ENCODE data around the gene ROBO1. TPM values are rescaled to one million over a fixed set of nuclear protein-coding genes. Genes with fewer than 3 reads are reported as not detected.

The ROBO1 gene
- total RNA-seq, 1 donor, result 69.8 TPM

DNA sequence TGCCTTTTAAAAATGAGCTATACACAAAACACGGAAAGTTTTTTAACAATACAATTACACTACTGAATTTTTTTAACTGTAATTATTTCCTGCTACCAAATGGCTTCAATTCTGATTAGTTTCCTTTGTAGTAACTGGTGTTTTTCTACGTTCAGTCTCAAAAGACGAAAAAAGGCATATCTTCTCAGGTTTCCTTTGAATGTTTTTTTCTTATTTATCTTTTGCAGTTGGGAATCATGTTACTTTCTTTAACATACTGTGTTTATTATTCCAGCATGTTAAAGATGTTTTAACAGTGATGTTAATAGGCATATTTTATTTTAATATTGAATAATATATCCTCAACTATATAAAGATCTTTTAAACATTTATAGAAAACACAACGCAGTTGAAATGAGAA lies 1055.5 kb downstream of the ROBO1 start:
- no peak overlapping the region for H2AFZ ChIP-seq (ENCODE audit: low read length)
- no peak for DNase-seq (ENCODE audit: insufficient read length, low spot score, missing footprints)
- TF ChIP-seq, protein P1, sequence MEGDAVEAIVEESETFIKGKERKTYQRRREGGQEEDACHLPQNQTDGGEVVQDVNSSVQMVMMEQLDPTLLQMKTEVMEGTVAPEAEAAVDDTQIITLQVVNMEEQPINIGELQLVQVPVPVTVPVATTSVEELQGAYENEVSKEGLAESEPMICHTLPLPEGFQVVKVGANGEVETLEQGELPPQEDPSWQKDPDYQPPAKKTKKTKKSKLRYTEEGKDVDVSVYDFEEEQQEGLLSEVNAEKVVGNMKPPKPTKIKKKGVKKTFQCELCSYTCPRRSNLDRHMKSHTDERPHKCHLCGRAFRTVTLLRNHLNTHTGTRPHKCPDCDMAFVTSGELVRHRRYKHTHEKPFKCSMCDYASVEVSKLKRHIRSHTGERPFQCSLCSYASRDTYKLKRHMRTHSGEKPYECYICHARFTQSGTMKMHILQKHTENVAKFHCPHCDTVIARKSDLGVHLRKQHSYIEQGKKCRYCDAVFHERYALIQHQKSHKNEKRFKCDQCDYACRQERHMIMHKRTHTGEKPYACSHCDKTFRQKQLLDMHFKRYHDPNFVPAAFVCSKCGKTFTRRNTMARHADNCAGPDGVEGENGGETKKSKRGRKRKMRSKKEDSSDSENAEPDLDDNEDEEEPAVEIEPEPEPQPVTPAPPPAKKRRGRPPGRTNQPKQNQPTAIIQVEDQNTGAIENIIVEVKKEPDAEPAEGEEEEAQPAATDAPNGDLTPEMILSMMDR (IDR thresholded peaks at IDR 0.05; ENCODE audit: extremely low read depth, low read depth, low read length), result no peak

DNA sequence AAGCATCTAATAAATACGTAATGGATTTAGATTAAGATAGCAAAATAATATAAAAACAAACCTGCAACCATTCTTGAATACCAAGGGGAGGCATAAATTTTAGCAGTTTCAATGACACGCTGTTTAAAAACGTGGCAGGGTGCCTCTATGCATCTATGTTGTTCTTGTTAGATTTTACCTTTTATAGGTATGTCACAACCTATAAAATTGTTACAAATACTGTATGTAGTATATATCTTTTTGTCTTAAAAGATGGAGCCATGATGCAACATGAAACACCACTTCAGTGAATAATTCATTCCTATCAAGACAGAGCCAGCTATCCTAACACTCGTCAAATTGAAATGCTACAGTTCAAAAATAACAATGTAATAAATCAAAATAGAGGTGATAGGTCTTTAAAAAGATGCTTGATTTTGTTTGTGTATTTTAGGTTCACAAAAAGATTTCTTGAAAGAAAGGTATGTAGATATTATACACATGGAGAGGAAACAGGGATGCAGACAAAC lies 1059.2 kb downstream of the ROBO1 start:
- H3K4me1 ChIP-seq (ENCODE audit: insufficient read depth, low read length), result no peaks in the 10 kb centered on the region
- no peak overlapping the region for H3K4me3 ChIP-seq (ENCODE audit: insufficient read depth, low read length)
- H3K27ac ChIP-seq (ENCODE audit: low read depth, low read length), result no peak overlapping the region
- no peak overlapping the region for H2AFZ ChIP-seq (ENCODE audit: low read length)
- TF ChIP-seq, protein P1 (IDR thresholded peaks at IDR 0.05; ENCODE audit: extremely low read depth, low read depth, low read length), result no peak
- H3K4me2 ChIP-seq (ENCODE audit: insufficient read depth, low read length), result no peak overlapping the region
- H3K79me2 ChIP-seq (ENCODE audit: insufficient read depth, low read length), result no peaks in the 10 kb centered on the region
- H3K9me3 ChIP-seq (ENCODE audit: low read depth, low read length), result no peaks in the 10 kb centered on the region
- H3K27me3 ChIP-seq (ENCODE audit: insufficient read depth, low read length), result no peaks in the 10 kb centered on the region
- no peaks in the 10 kb centered on the region for H3K36me3 ChIP-seq (ENCODE audit: insufficient read depth, low read length)
- DNase-seq (ENCODE audit: insufficient read length, low spot score, missing footprints), result no peak
- H4K20me1 ChIP-seq (ENCODE audit: insufficient read depth, low read length), result no peaks in the 10 kb centered on the region

More for the DNA sequence above, 1055.5 kb downstream of the ROBO1 start:
- Histone ChIP-seq H3K79me2 (ENCODE audit: insufficient read depth, low read length) (no peaks in the 10 kb centered on the region), H3K4me3 (ENCODE audit: insufficient read depth, low read length) (no peak overlapping the region), H3K4me1 (ENCODE audit: insufficient read depth, low read length) (no peaks in the 10 kb centered on the region), H3K4me2 (ENCODE audit: insufficient read depth, low read length) (no peak overlapping the region), H3K9me3 (ENCODE audit: low read depth, low read length) (no peaks in the 10 kb centered on the region), H3K36me3 (ENCODE audit: insufficient read depth, low read length) (no peaks in the 10 kb centered on the region), H3K27me3 (ENCODE audit: insufficient read depth, low read length) (no peaks in the 10 kb centered on the region), H4K20me1 (ENCODE audit: insufficient read depth, low read length) (no peaks in the 10 kb centered on the region), H3K27ac (ENCODE audit: low read depth, low read length) (no peak overlapping the region)

DNA sequence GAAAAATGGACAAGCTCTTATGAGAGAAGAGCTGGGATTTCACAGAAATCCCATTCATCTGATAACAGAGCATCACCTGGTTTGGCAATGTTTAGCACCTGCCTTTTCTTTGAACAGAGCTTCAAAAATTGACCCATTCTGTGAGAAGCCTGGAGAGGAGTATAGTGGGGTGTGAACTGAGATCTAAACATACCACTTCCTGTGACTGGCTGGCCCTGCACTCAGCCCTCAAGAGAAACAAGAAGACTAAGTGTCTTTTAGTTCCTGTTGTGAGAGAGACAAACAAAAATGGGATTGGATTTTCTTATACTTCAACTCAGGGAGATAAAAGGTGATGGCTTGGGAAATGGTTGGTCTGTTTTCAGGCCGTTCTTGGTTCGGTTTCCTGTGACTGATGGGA lies 1060.2 kb downstream of the ROBO1 start:
- Histone ChIP-seq H3K4me1 (ENCODE audit: insufficient read depth, low read length) (no peaks in the 10 kb centered on the region), H3K79me2 (ENCODE audit: insufficient read depth, low read length) (no peaks in the 10 kb centered on the region), H3K36me3 (ENCODE audit: insufficient read depth, low read length) (no peaks in the 10 kb centered on the region), H4K20me1 (ENCODE audit: insufficient read depth, low read length) (no peaks in the 10 kb centered on the region), H3K4me3 (ENCODE audit: insufficient read depth, low read length) (no peak overlapping the region), H3K27me3 (ENCODE audit: insufficient read depth, low read length) (no peaks in the 10 kb centered on the region), H2AFZ (ENCODE audit: low read length) (no peak overlapping the region), H3K27ac (ENCODE audit: low read depth, low read length) (no peak overlapping the region), H3K4me2 (ENCODE audit: insufficient read depth, low read length) (no peak overlapping the region), H3K9me3 (ENCODE audit: low read depth, low read length) (no peaks in the 10 kb centered on the region)
- DNase-seq (ENCODE audit: insufficient read length, low spot score, missing footprints), result no peak
- TF ChIP-seq, protein P1 (IDR thresholded peaks at IDR 0.05; ENCODE audit: extremely low read depth, low read depth, low read length), result no peak

DNA sequence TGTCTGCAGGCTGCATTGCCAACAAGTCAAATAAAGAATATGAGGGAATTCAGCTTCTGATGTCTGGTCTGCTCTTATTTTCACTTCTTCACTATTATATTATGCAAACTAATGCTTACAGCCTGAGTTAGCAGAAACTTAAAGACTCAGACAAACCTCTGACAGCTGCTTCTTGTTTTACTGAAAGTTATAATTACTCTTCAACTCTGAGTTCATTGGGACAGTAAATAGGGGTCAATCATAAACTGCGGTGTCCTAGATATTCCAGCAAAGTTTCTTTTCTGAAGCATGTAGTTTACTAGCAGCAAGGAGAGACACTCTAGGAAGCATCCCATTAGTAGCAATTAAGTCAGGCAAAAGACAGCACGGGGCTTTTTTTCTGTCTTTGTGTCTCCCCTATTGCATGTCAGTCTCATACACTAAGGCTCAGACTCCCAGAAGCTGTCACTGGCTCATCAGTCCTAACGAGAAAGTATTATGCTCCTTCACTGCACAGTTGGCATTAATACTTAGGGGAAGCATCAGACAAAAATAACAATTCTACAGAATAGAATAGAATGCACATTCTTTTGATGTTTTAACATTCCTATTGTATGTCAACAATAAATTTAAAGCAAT lies 1060.8 kb downstream of the ROBO1 start:
- H3K4me1 ChIP-seq (ENCODE audit: insufficient read depth, low read length), result no peaks in the 10 kb centered on the region
- TF ChIP-seq, protein P1 (IDR thresholded peaks at IDR 0.05; ENCODE audit: extremely low read depth, low read depth, low read length), result no peak
- no peaks in the 10 kb centered on the region for H4K20me1 ChIP-seq (ENCODE audit: insufficient read depth, low read length)
- no peaks in the 10 kb centered on the region for H3K9me3 ChIP-seq (ENCODE audit: low read depth, low read length)
- no peak overlapping the region for H3K27ac ChIP-seq (ENCODE audit: low read depth, low read length)
- H3K36me3 ChIP-seq (ENCODE audit: insufficient read depth, low read length), result no peaks in the 10 kb centered on the region
- H2AFZ ChIP-seq (ENCODE audit: low read length), result no peak overlapping the region
- no peaks in the 10 kb centered on the region for H3K27me3 ChIP-seq (ENCODE audit: insufficient read depth, low read length)
- peak; percentile 21 for DNase-seq (ENCODE audit: insufficient read length, low spot score, missing footprints)
- no peak overlapping the region for H3K4me3 ChIP-seq (ENCODE audit: insufficient read depth, low read length)
- no peaks in the 10 kb centered on the region for H3K79me2 ChIP-seq (ENCODE audit: insufficient read depth, low read length)
- H3K4me2 ChIP-seq (ENCODE audit: insufficient read depth, low read length), result no peak overlapping the region
